HepG2 (cell line): ENCODE results near the gene LIFR. TPM values are rescaled to one million over a fixed set of nuclear protein-coding genes. Genes with fewer than 3 reads are reported as not detected.

ENCODE experiments used
- CENPT ChIP-seq: sonication (generic); formaldehyde crosslinking; IDR thresholded peaks from 2 replicates; pipeline ENCODE4 v1.8.0; 2022; ENCODE audit warnings: low read depth, mild to moderate bottlenecking, moderate library complexity, missing genetic modification reagents
- ETS1 ChIP-seq: sonication (generic); formaldehyde crosslinking; IDR thresholded peaks from 2 replicates; pipeline ENCODE4 v1.4.0; 2020; ENCODE audit warnings: missing genetic modification reagents
- HOXD1 ChIP-seq: sonication (generic); formaldehyde crosslinking; IDR thresholded peaks from 2 replicates; pipeline ENCODE4 v1.5.0; 2020; ENCODE audit warnings: missing genetic modification reagents
- KIAA2018 ChIP-seq: sonication (generic); formaldehyde crosslinking; IDR thresholded peaks from 2 replicates; pipeline ENCODE4 v1.5.0; 2020; ENCODE audit warnings: mild to moderate bottlenecking, missing genetic modification reagents, borderline replicate concordance
- SCMH1 ChIP-seq: sonication (generic); formaldehyde crosslinking; IDR thresholded peaks from 2 replicates; pipeline ENCODE4 v1.9.0; 2021; ENCODE audit warnings: missing genetic modification reagents, mild to moderate bottlenecking, borderline replicate concordance
- SRSF9 ChIP-seq: fragments of 200-400 bp; formaldehyde crosslinking; IDR thresholded peaks from 2 replicates; pipeline ENCODE4 v1.6.1; 2018; ENCODE audit warnings: borderline replicate concordance, mild to moderate bottlenecking, low read depth, low read length; ENCODE audit not compliant: insufficient read depth, poor library complexity, severe bottlenecking
- TBX2 ChIP-seq: sonication (generic); formaldehyde crosslinking; IDR thresholded peaks from 2 replicates; pipeline ENCODE4 v1.5.0; 2020; ENCODE audit warnings: missing genetic modification reagents, mild to moderate bottlenecking, borderline replicate concordance
- ZBTB44 ChIP-seq: sonication (generic); formaldehyde crosslinking; IDR thresholded peaks from 2 replicates; pipeline ENCODE4 v1.4.0; 2020; ENCODE audit warnings: missing genetic modification reagents
- ZNF142 ChIP-seq: sonication (generic); formaldehyde crosslinking; IDR thresholded peaks from 2 replicates; pipeline ENCODE4 v1.4.0; 2020; ENCODE audit warnings: missing genetic modification reagents
- polyA plus RNA-seq, 8 experiments: library from polyadenylated mRNA; depleted of rRNA in 3 of 8; stranded (reverse) in 7 of 8; unstranded in 1 of 8; fragments of >200 nt; fragmentation: Illumina TruSeq in 4 of 8; extraction: Trizol in 4 of 8; gene quantifications; 2 replicates each; pipeline versions ENCODE4 v1.2.1 to v1.2.3, GENCODE V29; 2011 to 2016; ENCODE audit warnings: low read depth in 4 of 8, missing spikeins in 1 of 8, mixed read lengths in 1 of 8; ENCODE audit not compliant: insufficient read depth in 1 of 8
- total RNA-seq, 5 experiments: library from RNA; depleted of rRNA; stranded (reverse); fragments of >200 nt; fragmentation: Illumina TruSeq; extraction: Trizol; gene quantifications; 2 replicates each; pipeline ENCODE4 v1.2.3, GENCODE V29; 2016; ENCODE audit warnings: low read depth in 1 of 5

LIFR gene
- total and polyA plus RNA-seq, 2 of the 13 experiments (the other 11 are each of a cell fraction or from before 2014, with no cell fraction given) = 6.3 to 25.2 TPM

- TF ChIP-seq ZNF142 (CRISPR knock-in tag) = no peak
- no peak for TF ChIP-seq KIAA2018 (CRISPR knock-in tag)
- TF ChIP-seq TBX2 (CRISPR knock-in tag) = 0 out of 2 replicates have a peak, but pooled peaks have one; percentile 14
- TF ChIP-seq ZBTB44 (CRISPR knock-in tag) = no peak
- TF ChIP-seq HOXD1 (CRISPR knock-in tag) = no peak
- TF ChIP-seq CENPT (CRISPR knock-in tag) = no peak
- no peak for TF ChIP-seq SCMH1 (CRISPR knock-in tag)
- TF ChIP-seq SRSF9 = no peak
- no peak for TF ChIP-seq ETS1 (CRISPR knock-in tag)
These were observed 20.6 kb downstream of the LIFR start (continued) for GRCh38 chr5:38535845-38536244.
